BLaER1 (cell line): ENCODE data around the gene TTLL5.
"Not testable (repeated sequence)": the region's sequence is repeated elsewhere in the genome, so short reads cannot be mapped to it uniquely, and the experiment has no call there.

Source experiments
- H3K27ac ChIP-seq: shearing (Covaris generic); formaldehyde crosslinking; 2 replicates; pipeline ENCODE4 v1.8.1; 2022
- H3K27me3 ChIP-seq: shearing (Covaris generic); formaldehyde crosslinking; 2 replicates; pipeline ENCODE4 v1.8.1; 2022
- H3K36me3 ChIP-seq: shearing (Covaris generic); formaldehyde crosslinking; 2 replicates; pipeline ENCODE4 v1.8.1; 2022
- H3K4me1 ChIP-seq: shearing (Covaris generic); formaldehyde crosslinking; 2 replicates; pipeline ENCODE4 v1.8.1; 2022
- H3K4me2 ChIP-seq: shearing (Covaris generic); formaldehyde crosslinking; 2 replicates; pipeline ENCODE4 v1.8.1; 2022
- H3K4me3 ChIP-seq: shearing (Covaris generic); formaldehyde crosslinking; 2 replicates; pipeline ENCODE4 v1.8.1; 2022
- H3K9ac ChIP-seq: shearing (Covaris generic); formaldehyde crosslinking; 2 replicates; pipeline ENCODE4 v1.8.1; 2022
- H3K9me3 ChIP-seq: shearing (Covaris generic); formaldehyde crosslinking; 2 replicates; pipeline ENCODE4 v1.8.1; 2022
- H4K20me1 ChIP-seq: shearing (Covaris generic); formaldehyde crosslinking; 2 replicates; pipeline ENCODE4 v1.8.1; 2022
- Cebpa-rat ChIP-seq: shearing (Covaris generic); IDR thresholded peaks from 2 replicates; pipeline ENCODE4 v1.8.1; 2022

Gene TTLL5

GRCh38 chr14:75910048-75910447 is 249.0 kb downstream of the TTLL5 start:
- no peak for TF ChIP-seq Cebpa-rat
- Histone ChIP-seq H3K4me3 (no peak overlapping the region), H3K27me3 (no peaks in the 10 kb centered on the region), H3K9me3 (no peaks in the 10 kb centered on the region), H3K27ac (no peak overlapping the region), H3K4me2 (no peak overlapping the region), H3K4me1 (peaks cover 14% of the 10 kb centered on the region), H4K20me1 (no peaks in the 10 kb centered on the region), H3K36me3 (peaks cover 15% of the 10 kb centered on the region), H3K9ac (no peak overlapping the region)

- no peaks in the 10 kb centered on the region for H4K20me1 ChIP-seq
- H3K9ac ChIP-seq = no peak overlapping the region
- 0 out of 2 replicates have a peak, but pooled peaks cover 4% of the 10 kb centered on the region for H3K4me1 ChIP-seq
- H3K4me3 ChIP-seq = no peak overlapping the region
- H3K36me3 ChIP-seq = peaks cover 21% of the 10 kb centered on the region
- H3K27ac ChIP-seq = no peak overlapping the region
- H3K4me2 ChIP-seq = no peak overlapping the region
- H3K9me3 ChIP-seq = no peaks in the 10 kb centered on the region
- no peaks in the 10 kb centered on the region for H3K27me3 ChIP-seq
- no peak for TF ChIP-seq Cebpa-rat
These were observed 250.8 kb downstream of the TTLL5 start for GRCh38 chr14:75911883-75912282.

- no peak overlapping the region for H3K4me3 ChIP-seq
- no peaks in the 10 kb centered on the region for H4K20me1 ChIP-seq
- no peaks in the 10 kb centered on the region for H3K27me3 ChIP-seq
- no peak for TF ChIP-seq Cebpa-rat
- H3K4me2 ChIP-seq = no peak overlapping the region
- peaks cover 18% of the 10 kb centered on the region for H3K36me3 ChIP-seq
- H3K9ac ChIP-seq = no peak overlapping the region
- no peak overlapping the region for H3K27ac ChIP-seq
- H3K9me3 ChIP-seq = no peaks in the 10 kb centered on the region
- no peaks in the 10 kb centered on the region for H3K4me1 ChIP-seq
These were observed 252.1 kb downstream of the TTLL5 start for GRCh38 chr14:75913183-75913582.

DNA sequence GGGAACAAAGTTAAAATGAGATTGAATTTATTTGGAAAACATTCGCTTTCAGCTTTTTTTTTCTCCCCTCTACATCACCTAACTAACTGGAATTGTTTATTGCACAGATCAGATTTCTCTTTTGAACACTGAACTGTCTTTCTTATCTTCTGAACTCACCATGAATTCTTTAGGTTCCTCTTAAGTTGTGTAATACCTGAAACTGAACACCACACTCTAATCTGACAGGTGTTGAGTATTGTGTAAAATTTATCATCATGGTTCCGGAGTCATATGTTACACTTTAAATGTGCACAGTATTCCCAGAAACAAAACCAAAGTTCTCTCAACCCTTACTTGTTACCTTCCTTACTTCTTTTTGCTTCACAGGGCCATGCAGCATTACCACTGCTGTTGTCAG is 254.0 kb downstream of the TTLL5 start:
- no peaks in the 10 kb centered on the region for H3K27me3 ChIP-seq
- H3K27ac ChIP-seq = no peak overlapping the region
- H4K20me1 ChIP-seq = no peaks in the 10 kb centered on the region
- 0 out of 2 replicates have a peak, but pooled peaks cover 6% of the 10 kb centered on the region for H3K36me3 ChIP-seq
- H3K9me3 ChIP-seq = peaks cover 1% of the 10 kb centered on the region; the same call in 1 of the 2 replicates
- H3K4me2 ChIP-seq = no peak overlapping the region
- no peak overlapping the region for H3K4me3 ChIP-seq
- no peak for TF ChIP-seq Cebpa-rat
- H3K9ac ChIP-seq = no peak overlapping the region
- no peaks in the 10 kb centered on the region for H3K4me1 ChIP-seq

- Histone ChIP-seq H3K4me3 (no peak overlapping the region), H4K20me1 (no peaks in the 10 kb centered on the region), H3K4me2 (no peak overlapping the region), H3K9ac (no peak overlapping the region), H3K4me1 (no peaks in the 10 kb centered on the region), H3K9me3 (peaks cover 8% of the 10 kb centered on the region; the same call in 1 of the 2 replicates), H3K36me3 (0 out of 2 replicates have a peak, but pooled peaks cover 6% of the 10 kb centered on the region), H3K27me3 (no peaks in the 10 kb centered on the region), H3K27ac (no peak overlapping the region)
- TF ChIP-seq Cebpa-rat = no peak
These were observed 256.4 kb downstream of the TTLL5 start for GRCh38 chr14:75917322-75917945.

GRCh38 chr14:75917946-75918335 is 256.9 kb downstream of the TTLL5 start:
- Histone ChIP-seq H3K27ac (no peak overlapping the region), H3K36me3 (0 out of 2 replicates have a peak, but pooled peaks cover 6% of the 10 kb centered on the region), H3K27me3 (no peaks in the 10 kb centered on the region), H4K20me1 (no peaks in the 10 kb centered on the region), H3K4me2 (no peak overlapping the region), H3K9me3 (peaks cover 8% of the 10 kb centered on the region; the same call in 1 of the 2 replicates), H3K4me1 (no peaks in the 10 kb centered on the region), H3K9ac (no peak overlapping the region), H3K4me3 (no peak overlapping the region)
- TF ChIP-seq Cebpa-rat = no peak

DNA sequence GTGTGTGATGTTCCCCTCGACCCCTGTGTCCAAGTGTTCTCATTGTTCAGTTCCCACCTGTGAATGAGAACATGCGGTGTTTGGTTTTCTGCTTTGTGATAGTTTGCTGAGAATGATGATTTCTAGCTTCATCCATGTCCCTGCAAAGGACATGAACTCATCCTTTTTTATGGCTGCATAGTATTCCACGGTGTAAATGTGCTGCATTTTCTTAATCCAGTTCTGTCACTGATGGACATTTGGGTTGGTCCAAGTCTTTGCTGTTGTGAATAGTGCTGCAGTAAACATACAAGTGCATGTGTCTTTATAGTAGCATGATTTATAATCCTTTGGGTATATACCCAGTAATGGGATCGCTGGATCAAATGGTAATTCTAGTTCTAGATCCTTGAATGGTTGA is 259.4 kb downstream of the TTLL5 start:
- not testable (repeated sequence) for H3K27ac ChIP-seq, H3K36me3 ChIP-seq, H3K9ac ChIP-seq, H4K20me1 ChIP-seq, H3K4me2 ChIP-seq, H3K4me1 ChIP-seq, H3K4me3 ChIP-seq, H3K27me3 ChIP-seq
- H3K9me3 ChIP-seq = peaks cover 10% of the 10 kb centered on the region; the same call in 1 of the 2 replicates

DNA sequence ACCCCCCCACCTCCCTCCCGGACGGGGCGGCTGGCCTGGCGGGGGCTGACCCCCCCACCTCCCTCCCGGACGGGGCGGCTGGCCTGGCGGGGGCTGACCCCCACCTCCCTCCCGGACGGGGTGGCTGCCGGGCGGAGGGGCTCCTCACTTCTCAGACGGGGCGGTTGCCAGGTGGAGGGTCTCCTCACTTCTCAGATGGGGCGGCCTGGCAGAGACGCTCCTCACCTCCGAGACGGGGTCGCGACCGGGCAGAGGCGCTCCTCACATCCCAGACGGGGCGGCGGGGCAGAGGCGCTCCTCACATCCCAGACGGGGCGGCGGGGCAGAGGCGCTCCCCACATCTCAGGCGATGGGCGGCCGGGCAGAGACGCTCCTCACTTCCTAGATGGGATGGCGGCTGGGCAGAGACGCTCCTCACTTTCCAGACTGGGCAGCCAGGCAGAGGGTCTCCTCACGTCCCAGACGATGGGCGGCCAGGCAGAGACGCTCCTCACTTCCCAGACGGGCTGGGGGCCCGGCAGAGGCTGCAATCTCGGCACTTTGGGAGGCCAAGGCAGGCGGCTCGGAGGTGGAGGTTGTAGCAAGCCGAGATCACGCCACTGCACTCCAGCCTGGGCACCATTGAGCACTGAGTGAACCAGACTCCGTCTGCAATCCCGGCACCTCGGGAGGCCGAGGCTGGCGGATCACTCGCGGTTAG is 264.2 kb downstream of the TTLL5 start:
- H3K4me1 ChIP-seq, H4K20me1 ChIP-seq, H3K36me3 ChIP-seq, H3K27me3 ChIP-seq, H3K9me3 ChIP-seq, H3K4me2 ChIP-seq, H3K4me3 ChIP-seq, H3K9ac ChIP-seq, H3K27ac ChIP-seq: not testable (repeated sequence)

GRCh38 chr14:75926431-75927115 is 265.5 kb downstream of the TTLL5 start:
- Histone ChIP-seq H3K36me3 (no peaks in the 10 kb centered on the region), H3K27me3 (no peaks in the 10 kb centered on the region; the same call in 1 of the 2 replicates), H3K4me3 (no peak overlapping the region), H4K20me1 (no peaks in the 10 kb centered on the region), H3K4me2 (no peak overlapping the region), H3K4me1 (no peaks in the 10 kb centered on the region), H3K9ac (no peak overlapping the region), H3K27ac (no peak overlapping the region), H3K9me3 (0 out of 2 replicates have a peak, but pooled peaks cover 3% of the 10 kb centered on the region)
- TF ChIP-seq Cebpa-rat = no peak

DNA sequence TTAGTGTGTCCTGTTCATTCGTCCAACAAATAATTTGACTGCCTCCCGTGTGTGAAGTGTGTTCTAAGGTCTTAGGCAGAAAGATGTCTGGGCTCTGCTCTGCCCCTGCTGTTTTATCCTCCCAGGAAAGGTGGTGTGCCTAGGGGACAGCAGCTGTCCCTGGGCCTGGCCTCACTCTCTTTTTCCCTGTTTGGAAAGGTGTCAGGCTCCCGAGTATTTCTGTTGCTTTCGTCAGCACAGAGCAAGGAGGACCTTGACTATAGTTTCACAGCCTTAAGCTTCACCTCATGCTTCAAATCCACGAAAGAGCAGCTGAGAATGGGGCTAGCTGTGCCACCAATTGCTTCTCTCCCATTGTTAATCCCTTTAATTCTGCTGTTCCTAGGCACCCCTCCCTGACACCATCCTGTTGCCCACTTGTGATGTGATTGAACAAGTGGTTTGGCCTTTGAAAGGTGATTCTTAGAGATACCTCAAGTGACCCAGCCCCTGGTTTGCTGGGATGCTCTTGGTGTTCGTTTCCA is 266.6 kb downstream of the TTLL5 start:
- H3K4me1 ChIP-seq = no peaks in the 10 kb centered on the region
- 0 out of 2 replicates have a peak, but pooled peaks cover 3% of the 10 kb centered on the region for H3K9me3 ChIP-seq
- no peaks in the 10 kb centered on the region for H4K20me1 ChIP-seq
- H3K9ac ChIP-seq = no peak overlapping the region
- no peak overlapping the region for H3K27ac ChIP-seq
- H3K36me3 ChIP-seq = no peaks in the 10 kb centered on the region
- no peak overlapping the region for H3K4me3 ChIP-seq
- H3K4me2 ChIP-seq = no peak overlapping the region
- no peak for TF ChIP-seq Cebpa-rat
- H3K27me3 ChIP-seq = no peaks in the 10 kb centered on the region; the same call in 1 of the 2 replicates
